C4-2B (cell line): ENCODE results near the gene CBARP.

Experiments used
- CTCF ChIP-seq: fragments of 450-650 bp; conservative IDR thresholded peaks from 2 replicates; pipeline ENCODE4 v1.5.1; 2017; ENCODE audit warnings: mild to moderate bottlenecking
- ZFX ChIP-seq: fragments of 450-650 bp; IDR thresholded peaks from 2 replicates; pipeline ENCODE4 v1.6.1; 2017

- TF ChIP-seq CTCF = no peak
- TF ChIP-seq ZFX = no peak
These were observed 21.5 kb upstream of the CBARP start for GRCh38 chr19:1259206-1259875.
